A549 (cell line): ENCODE measurements around the gene USP49.

Source experiments
- CTCF ChIP-seq: fragments of >200 bp; sonication (Bioruptor Twin); formaldehyde crosslinking; IDR thresholded peaks from 3 replicates; pipeline ENCODE4 v1.5.1; 2016
- EP300 ChIP-seq, 2 experiments: fragments of >200 bp; sonication (Bioruptor Twin); formaldehyde crosslinking; IDR thresholded peaks; 2 replicates in 1 of 2; 3 replicates in 1 of 2; pipeline ENCODE4 v1.6.1; 2016 to 2017
- NR3C1 ChIP-seq: fragments of >200 bp; sonication (Bioruptor Twin); formaldehyde crosslinking; IDR thresholded peaks from 3 replicates; pipeline ENCODE4 v1.6.1; 2017
- PBX3 ChIP-seq: IDR thresholded peaks from 2 replicates; pipeline ENCODE4 v1.6.1; 2012
- REST ChIP-seq: fragments of 200-600 bp; sonication (generic); IDR thresholded peaks from 2 replicates; pipeline ENCODE4 v1.6.1; 2016; ENCODE audit warnings: antibody characterized with exemption, mild to moderate bottlenecking, moderate library complexity

- TF ChIP-seq CTCF (no peak), EP300 (IDR thresholded peaks at IDR 0.05) (no peak), PBX3 (no peak), REST (no peak), NR3C1 (no peak)
Measured at GRCh38 chr6:41775293-41775882, 119.8 kb downstream of the USP49 start.
